Breast epithelium (tissue), 4 donors: ENCODE results near the gene POLR1E. TPM values are rescaled to one million over a fixed set of nuclear protein-coding genes. Genes with fewer than 3 reads are reported as not detected.

ENCODE experiments used
- DNase-seq, 2 donors: peaks; one replicate each; pipeline ENCODE4 v3.0.0-alpha.2; 2019; ENCODE audit warnings: low spot score in 2 of 2
- H3K27ac ChIP-seq, 2 donors: fragments of 200-600 bp; sonication (generic) in 1 of 2; one replicate each; pipeline ENCODE4 v1.5.1; 2016 to 2019; ENCODE audit warnings: mild to moderate bottlenecking in 1 of 2
- H3K27me3 ChIP-seq, 2 donors: fragments of 200-600 bp; sonication (generic) in 1 of 2; one replicate each; pipeline versions ENCODE4 v1.5.1 to v1.6.0; 2017 to 2019; ENCODE audit warnings: control low read depth in 1 of 2, mild to moderate bottlenecking in 1 of 2
- H3K36me3 ChIP-seq: fragments of 200-600 bp; one replicate; pipeline ENCODE4 v1.5.1; 2019
- H3K4me1 ChIP-seq, 2 donors: fragments of 200-600 bp; sonication (generic); one replicate each; pipeline ENCODE4 v1.5.1; 2016 to 2019; ENCODE audit warnings: control low read depth in 1 of 2
- H3K4me3 ChIP-seq, 3 donors: fragments of 200-600 bp; sonication (generic); 1 replicate in 2 of 3; 2 replicates in 1 of 3; pipeline ENCODE4 v1.5.1; 2016 to 2019; ENCODE audit warnings: mild to moderate bottlenecking in 3 of 3, moderate library complexity in 2 of 3
- H3K9me3 ChIP-seq, 2 donors: fragments of 200-600 bp; sonication (generic) in 1 of 2; one replicate each; pipeline ENCODE4 v1.5.1; 2016 to 2019; ENCODE audit warnings: control low read depth in 1 of 2
- POLR2A ChIP-seq: fragments of 450-650 bp; IDR thresholded peaks from one replicate; pipeline ENCODE4 v1.6.1; 2016; ENCODE audit warnings: antibody characterized with exemption, mild to moderate bottlenecking, moderate library complexity
- POLR2AphosphoS5 ChIP-seq, 3 donors: sonication (generic); formaldehyde crosslinking; IDR thresholded peaks; one replicate each; pipeline ENCODE4 v1.6.1; 2017; ENCODE audit warnings: antibody characterized with exemption in 3 of 3
- intact Hi-C: fragments of 100-400 bp; cut with DNase I; formaldehyde crosslinking; loops from one replicate; pipeline ENCODE4 v1.15.1; 2023; ENCODE audit warnings: low total_unique reads
- total RNA-seq, 3 donors: library from RNA; depleted of rRNA; stranded (reverse); fragments of >200 nt; gene quantifications; one replicate each; pipeline ENCODE4 v1.1.0, GENCODE V29; 2016
- TF ChIP-seq, protein P1 (sequence below), 3 donors: fragments of 450-650 bp; IDR thresholded peaks; one replicate each; pipeline ENCODE4 v1.5.1; 2016 to 2017; ENCODE audit warnings: antibody characterized with exemption in 3 of 3, mild to moderate bottlenecking in 3 of 3, moderate library complexity in 3 of 3

Gene POLR1E
- total RNA-seq, 3 donors from 2014 or later = 28.8 to 33.9 (median 30.8) TPM

GRCh38 chr9:37542895-37543294, 57.1 kb downstream of the POLR1E start:
- no peaks in the 10 kb centered on the region for H3K9me3 ChIP-seq
- no peak for DNase-seq
- no peaks in the 10 kb centered on the region for H3K36me3 ChIP-seq
- H3K4me3 ChIP-seq = no peak overlapping the region
- H3K27me3 ChIP-seq = no peaks in the 10 kb centered on the region
- no peak for TF ChIP-seq POLR2AphosphoS5 (IDR thresholded peaks at IDR 0.05)
- TF ChIP-seq, protein P1, sequence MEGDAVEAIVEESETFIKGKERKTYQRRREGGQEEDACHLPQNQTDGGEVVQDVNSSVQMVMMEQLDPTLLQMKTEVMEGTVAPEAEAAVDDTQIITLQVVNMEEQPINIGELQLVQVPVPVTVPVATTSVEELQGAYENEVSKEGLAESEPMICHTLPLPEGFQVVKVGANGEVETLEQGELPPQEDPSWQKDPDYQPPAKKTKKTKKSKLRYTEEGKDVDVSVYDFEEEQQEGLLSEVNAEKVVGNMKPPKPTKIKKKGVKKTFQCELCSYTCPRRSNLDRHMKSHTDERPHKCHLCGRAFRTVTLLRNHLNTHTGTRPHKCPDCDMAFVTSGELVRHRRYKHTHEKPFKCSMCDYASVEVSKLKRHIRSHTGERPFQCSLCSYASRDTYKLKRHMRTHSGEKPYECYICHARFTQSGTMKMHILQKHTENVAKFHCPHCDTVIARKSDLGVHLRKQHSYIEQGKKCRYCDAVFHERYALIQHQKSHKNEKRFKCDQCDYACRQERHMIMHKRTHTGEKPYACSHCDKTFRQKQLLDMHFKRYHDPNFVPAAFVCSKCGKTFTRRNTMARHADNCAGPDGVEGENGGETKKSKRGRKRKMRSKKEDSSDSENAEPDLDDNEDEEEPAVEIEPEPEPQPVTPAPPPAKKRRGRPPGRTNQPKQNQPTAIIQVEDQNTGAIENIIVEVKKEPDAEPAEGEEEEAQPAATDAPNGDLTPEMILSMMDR (IDR thresholded peaks at IDR 0.05) = no peak
- TF ChIP-seq POLR2A = no peak
- H3K27ac ChIP-seq = no peak overlapping the region
- H3K4me1 ChIP-seq = no peaks in the 10 kb centered on the region
- intact Hi-C loops = loop anchor here (2.0 kb wide), 1 partner anchor 44 kb away; no protein-coding TSS in a partner anchor

- no peak for DNase-seq
- TF ChIP-seq, protein P1 (IDR thresholded peaks at IDR 0.05) = no peak
- Histone ChIP-seq H3K27ac (no peak overlapping the region), H3K9me3 (no peaks in the 10 kb centered on the region), H3K4me3 (no peak overlapping the region), H3K4me1 (no peaks in the 10 kb centered on the region), H3K36me3 (no peaks in the 10 kb centered on the region), H3K27me3 (no peaks in the 10 kb centered on the region)
- intact Hi-C loops = loop anchor here (2.0 kb wide), 1 partner anchor 45 kb away; no protein-coding TSS in a partner anchor
These were observed 57.7 kb downstream of the POLR1E start for GRCh38 chr9:37543468-37543867.

DNA sequence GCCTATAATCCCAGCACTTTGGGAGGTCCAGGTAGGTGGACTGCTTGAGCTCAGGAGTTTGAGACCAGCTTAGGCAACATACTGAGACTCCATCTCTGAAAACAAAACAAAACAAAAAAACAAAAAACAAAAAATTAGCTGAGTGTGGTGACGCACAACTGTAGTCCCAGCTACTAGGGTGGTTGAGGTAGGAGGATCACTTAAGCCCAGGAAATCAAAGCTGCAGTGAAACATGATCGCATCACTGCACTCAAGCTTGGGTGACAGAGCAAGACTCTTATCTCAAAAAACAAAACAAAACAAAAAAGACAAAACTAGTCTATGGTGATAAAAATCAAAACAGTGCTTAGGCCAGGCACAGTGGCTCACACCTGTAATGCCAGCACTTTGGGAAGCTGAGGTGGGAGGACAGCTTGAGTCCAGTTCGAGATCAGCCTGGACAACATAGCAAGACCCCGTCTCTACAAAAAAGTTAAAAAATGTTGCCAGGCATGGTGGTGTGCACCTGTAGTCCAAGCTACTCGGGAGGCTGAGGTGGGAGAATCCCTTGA, 61.7 kb downstream of the POLR1E start:
- H3K27me3 ChIP-seq = no peaks in the 10 kb centered on the region
- H3K4me3 ChIP-seq = no peak overlapping the region
- no peak for TF ChIP-seq POLR2AphosphoS5 (IDR thresholded peaks at IDR 0.05)
- TF ChIP-seq, protein P1 (IDR thresholded peaks at IDR 0.05) = no peak
- no peak for TF ChIP-seq POLR2A
- intact Hi-C loops = no loop called here
- DNase-seq = no peak
- H3K36me3 ChIP-seq = no peaks in the 10 kb centered on the region
- H3K4me1 ChIP-seq = no peaks in the 10 kb centered on the region
- H3K27ac ChIP-seq = no peak overlapping the region
- no peaks in the 10 kb centered on the region for H3K9me3 ChIP-seq

- no peak for DNase-seq
- Histone ChIP-seq H3K4me1 (no peaks in the 10 kb centered on the region), H3K27me3 (no peaks in the 10 kb centered on the region), H3K9me3 (no peaks in the 10 kb centered on the region), H3K4me3 (no peak overlapping the region), H3K36me3 (no peaks in the 10 kb centered on the region), H3K27ac (no peak overlapping the region)
- intact Hi-C loops = no loop called here
- TF ChIP-seq POLR2A = no peak
- no peak for TF ChIP-seq POLR2AphosphoS5 (IDR thresholded peaks at IDR 0.05)
- TF ChIP-seq, protein P1 (IDR thresholded peaks at IDR 0.05) = no peak
These were observed 63.8 kb downstream of the POLR1E start for GRCh38 chr9:37549527-37549926.

- H3K36me3 ChIP-seq = no peaks in the 10 kb centered on the region
- TF ChIP-seq POLR2AphosphoS5 (IDR thresholded peaks at IDR 0.05) = no peak
- TF ChIP-seq, protein P1 (IDR thresholded peaks at IDR 0.05) = no peak
- H3K4me3 ChIP-seq = no peak overlapping the region
- H3K4me1 ChIP-seq = no peaks in the 10 kb centered on the region
- no peaks in the 10 kb centered on the region for H3K9me3 ChIP-seq
- DNase-seq = no peak
- intact Hi-C loops = no loop called here
- H3K27me3 ChIP-seq = no peaks in the 10 kb centered on the region
- no peak overlapping the region for H3K27ac ChIP-seq
These were observed 65.0 kb downstream of the POLR1E start for GRCh38 chr9:37550781-37551180.
